GM18858 (cell line): ENCODE measurements around the gene AKR1E2.
"Not testable (repeated sequence)": the region's sequence is repeated elsewhere in the genome, so short reads cannot be mapped to it uniquely, and the experiment has no call there.

Source experiments
- ATAC-seq: cut with Tn5 transposase; IDR thresholded peaks from one replicate; pipeline ENCODE4 v1.9.1; 2021; ENCODE audit not compliant: unreplicated experiment

The AKR1E2 gene

GRCh38 chr10:4813023-4813422 is 13.0 kb upstream of the AKR1E2 start:
- no peak for ATAC-seq

DNA sequence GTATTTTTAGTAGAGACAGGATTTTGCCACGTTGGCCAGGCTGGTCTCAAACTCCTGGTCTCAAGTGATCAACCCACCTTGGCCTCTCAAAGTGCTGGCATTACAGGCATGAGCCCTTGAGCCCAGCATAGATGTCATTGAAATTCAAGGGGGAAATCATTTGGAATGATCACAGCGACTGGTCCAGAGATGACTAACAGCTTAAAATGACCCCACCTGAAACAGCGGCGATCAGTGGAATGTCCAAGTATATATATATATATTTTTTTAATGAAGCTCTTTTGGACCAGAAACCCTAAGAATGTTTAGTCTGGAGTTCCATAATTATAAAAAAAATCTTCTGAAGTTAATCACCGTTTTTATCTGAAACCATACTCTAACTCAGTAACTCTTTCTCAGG is 12.5 kb upstream of the AKR1E2 start:
- ATAC-seq = no peak

DNA sequence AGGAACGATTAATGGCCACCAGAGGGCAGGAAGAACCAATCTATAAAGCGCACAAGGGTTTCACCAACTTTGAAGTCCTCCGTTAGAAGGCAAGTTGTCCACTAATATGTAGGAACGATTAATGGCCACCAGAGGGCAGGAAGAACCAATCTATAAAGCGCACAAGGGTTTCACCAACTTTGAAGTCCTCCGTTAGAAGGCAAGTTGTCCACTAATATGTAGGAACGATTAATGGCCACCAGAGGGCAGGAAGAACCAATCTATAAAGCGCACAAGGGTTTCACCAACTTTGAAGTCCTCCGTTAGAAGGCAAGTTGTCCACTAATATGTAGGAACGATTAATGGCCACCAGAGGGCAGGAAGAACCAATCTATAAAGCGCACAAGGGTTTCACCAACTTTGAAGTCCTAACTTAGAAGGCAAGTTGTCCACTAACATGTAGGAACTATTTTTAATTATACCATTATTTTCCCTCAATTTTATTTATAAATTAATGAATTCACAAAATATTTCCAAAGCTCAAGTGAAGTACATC is 10.3 kb upstream of the AKR1E2 start:
- not testable (repeated sequence) for ATAC-seq

- ATAC-seq = no peak
Observed at GRCh38 chr10:4816966-4817365, 9.0 kb upstream of the AKR1E2 start.

GRCh38 chr10:4819067-4819466 is 6.9 kb upstream of the AKR1E2 start:
- ATAC-seq = no peak

DNA sequence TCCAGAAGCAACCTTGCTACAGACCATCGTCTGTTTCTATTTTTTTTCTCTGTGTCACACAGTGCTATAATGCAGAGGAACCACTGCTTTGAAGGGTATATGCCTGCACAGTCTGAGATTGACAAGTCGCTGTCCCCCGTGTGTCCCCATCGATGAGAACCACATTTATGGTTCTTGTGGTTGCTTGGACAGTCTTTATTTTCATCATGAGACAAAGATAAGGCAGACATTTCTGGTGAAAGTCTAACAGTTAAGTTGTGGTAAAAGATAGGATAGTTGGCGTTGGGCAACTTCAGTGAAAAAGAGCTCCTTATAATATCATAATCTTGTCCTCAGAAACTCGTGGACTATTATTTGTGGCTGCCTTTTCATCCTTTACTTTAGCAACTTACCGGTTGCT is 6.3 kb upstream of the AKR1E2 start:
- no peak for ATAC-seq

DNA sequence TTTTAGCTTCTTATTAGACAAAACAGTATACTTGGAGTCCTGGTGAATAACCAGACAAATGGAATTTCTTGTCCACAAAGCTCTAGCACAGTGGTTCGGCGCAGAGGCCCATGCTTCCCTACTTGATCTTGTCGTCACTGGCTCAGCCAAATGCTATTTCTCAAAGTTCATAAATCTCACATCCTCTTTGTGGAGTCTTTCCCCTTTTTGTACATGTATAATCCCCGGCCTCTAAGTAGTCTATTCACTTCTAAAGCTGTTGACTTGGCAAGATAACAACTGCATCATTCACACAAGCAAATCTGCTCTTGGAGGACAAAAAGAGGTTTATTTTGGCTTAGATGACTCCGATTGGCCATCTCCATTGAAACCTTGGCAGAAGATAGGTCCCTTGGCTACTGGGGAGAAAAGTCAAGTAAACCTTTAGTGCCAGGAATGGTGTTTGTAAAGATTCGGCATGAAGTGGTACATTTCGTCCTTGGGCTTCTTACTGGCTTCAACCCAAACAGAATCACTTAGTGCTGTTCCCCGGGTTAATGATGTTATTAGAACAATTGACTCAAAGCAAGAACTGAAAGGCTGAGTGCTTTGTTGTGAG is 5.1 kb upstream of the AKR1E2 start:
- no peak for ATAC-seq

DNA sequence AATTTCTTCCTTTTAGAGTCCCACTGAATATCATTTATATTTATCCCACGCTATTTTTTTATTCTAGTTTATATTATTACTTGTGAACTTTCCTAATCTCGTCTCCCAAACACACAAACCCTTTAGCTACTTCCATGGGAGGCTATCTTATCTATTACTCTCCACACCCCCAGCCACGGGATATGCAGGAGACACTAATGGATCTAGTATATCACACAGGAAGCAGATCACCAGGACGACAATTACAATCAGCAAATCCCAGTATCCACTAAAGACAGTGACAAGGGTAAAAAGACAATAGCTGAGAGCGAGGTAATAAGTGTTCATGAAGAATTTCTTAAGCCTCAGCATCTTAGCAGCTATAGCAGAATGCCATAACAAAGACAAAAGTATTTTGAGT is 3.8 kb upstream of the AKR1E2 start:
- no peak for ATAC-seq

DNA sequence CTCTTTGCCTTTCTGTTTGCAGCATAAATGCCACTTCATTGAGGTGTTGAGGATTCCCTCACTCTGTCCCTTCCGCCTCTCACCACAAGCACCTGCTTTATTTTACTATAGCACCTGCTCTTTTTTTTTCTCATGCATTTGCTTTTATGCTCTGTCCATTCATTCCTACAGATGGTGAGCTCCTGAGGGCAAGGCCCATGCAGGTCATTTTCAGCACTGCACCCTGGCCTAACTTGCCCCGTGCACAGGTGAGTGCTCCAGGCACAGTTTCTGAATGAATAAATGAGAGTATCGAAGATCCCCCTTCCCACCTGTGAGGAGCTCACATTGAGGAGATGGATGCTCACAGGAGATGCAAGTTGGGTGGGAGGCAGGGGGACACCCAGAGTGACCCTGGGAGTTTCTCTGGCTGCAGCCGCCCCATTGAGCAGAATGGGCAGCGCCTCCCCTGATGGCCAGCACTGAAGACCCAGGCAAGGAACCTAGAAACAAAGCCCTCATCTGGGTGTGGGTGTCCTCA is 1.2 kb upstream of the AKR1E2 start:
- no peak for ATAC-seq

DNA sequence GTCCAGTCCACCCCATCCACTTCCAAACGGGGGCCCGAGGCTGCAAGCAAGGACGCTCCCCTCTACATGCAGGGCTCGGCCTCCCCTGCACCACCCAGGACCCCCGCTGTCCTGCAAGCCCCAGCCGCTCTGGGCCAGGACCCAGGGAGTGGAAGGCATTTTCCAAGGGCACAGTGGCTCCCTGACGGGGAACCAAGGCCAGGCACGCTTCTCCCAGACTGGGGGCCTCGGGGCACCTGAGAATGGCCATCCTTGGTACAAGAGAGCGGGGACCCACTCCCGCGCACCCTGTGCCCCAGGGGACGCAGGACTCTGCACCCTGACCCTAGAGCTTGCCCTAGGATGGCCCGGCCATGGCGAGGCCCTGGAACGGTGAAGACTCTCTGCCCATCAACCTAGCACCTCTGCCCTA is 545 bp upstream of the AKR1E2 start:
- no peak for ATAC-seq

- no peak for ATAC-seq
Observed at GRCh38 chr10:4826792-4827324, 851 bp downstream of the AKR1E2 start.

- no peak for ATAC-seq
Observed at GRCh38 chr10:4828005-4828404, 2.0 kb downstream of the AKR1E2 start.

- ATAC-seq = no peak
Observed at GRCh38 chr10:4830551-4830950, 4.5 kb downstream of the AKR1E2 start.

DNA sequence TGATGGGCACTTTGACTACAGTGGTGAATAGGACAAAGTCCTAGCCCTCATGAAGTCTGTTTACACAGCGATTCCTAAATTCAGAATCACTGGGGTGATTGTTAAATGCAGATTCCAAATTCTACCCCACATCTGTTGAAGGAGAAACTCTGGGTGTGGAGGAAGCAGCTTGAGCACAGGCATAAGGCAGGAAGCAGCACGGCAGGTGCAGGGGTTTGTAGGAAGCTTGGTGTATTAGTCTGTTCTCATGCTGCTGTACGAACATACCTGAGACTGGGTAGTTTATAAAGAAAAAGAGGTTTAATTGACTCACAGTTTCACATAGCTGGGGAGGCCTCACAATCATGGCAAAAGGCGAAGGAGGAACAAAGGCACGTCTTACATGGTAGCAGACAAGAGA is 5.1 kb downstream of the AKR1E2 start:
- ATAC-seq = no peak

DNA sequence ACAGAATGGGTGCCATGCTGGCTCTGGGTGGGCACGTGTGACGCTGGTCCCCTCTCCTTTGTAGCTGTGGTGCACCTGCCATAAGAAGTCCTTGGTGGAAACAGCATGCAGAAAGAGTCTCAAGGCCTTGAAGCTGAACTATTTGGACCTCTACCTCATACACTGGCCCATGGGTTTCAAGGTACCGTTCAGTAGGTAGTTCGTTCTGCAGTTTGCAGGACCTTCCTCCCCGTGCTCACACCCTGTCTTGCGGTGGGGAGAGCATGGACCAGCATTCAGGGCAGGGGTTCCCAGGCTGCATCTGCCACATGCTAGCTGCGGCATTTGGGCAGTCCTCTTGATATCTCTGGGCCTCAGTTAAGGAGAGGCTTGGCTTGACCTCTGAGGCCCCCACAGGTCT is 7.3 kb downstream of the AKR1E2 start:
- ATAC-seq = no peak

DNA sequence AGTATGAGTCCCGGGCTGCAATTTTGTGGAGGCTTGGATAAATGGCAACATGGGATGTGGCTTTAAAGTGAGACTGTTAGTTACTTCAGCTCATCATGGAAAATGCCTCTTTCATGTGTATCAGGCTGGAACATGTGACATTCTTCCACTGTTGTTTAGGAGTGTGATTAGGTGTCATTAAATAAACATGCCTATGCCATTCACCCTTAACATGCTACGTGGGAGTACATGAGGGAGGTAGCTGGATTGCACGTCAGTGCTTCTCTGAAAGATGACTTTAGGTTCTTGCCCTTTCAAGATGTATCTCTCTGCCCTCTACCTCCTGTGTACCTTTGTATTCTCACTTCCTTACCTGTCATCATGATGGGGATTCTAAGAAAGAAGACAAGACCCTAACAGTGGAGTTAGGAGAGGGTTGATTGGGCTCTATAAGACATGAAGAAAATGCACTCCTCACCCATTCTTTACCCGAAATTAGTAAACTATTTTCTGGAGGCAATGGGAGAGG is 8.9 kb downstream of the AKR1E2 start:
- no peak for ATAC-seq

DNA sequence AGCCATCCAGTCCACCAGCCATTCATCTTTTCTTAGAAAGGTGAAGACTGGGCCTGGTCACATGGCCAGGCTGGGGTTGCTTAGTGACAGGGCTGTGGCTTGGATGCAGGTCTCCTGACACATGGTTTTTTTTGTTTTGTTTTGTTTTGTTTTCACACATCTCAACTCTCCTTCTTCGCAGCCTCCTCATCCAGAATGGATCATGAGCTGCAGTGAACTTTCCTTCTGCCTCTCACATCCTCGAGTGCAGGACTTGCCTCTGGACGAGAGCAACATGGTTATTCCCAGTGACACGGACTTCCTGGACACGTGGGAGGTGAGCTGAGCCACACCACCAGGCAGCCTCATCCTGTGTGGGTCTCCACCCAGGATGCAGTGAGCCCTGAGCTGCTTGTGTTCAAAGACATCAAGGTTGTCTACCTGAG is 9.5 kb downstream of the AKR1E2 start:
- no peak for ATAC-seq

- no peak for ATAC-seq
Observed at GRCh38 chr10:4836416-4836969, 10.5 kb downstream of the AKR1E2 start.

- no peak for ATAC-seq
Observed at GRCh38 chr10:4837551-4837950, 11.5 kb downstream of the AKR1E2 start.

DNA sequence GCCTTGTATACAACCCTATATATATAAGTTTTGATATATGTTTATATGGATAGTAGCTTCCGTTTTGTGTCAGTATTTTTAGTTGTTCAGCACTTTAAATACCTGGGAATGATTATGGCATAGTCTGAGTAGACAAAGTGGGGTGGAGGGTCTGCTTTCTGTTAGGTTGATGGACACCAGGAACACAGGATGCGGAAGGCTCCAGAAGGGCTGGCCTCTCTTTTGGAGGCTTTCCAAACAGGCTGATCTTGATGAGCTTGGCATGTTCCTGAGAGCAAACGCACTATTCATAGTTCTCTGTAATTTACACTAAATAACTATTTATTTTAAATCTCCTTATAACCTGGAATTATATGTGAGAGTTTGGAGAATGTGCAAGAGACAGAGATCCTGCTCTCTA is 12.7 kb downstream of the AKR1E2 start:
- ATAC-seq = no peak

GRCh38 chr10:4839353-4839752 is 13.3 kb downstream of the AKR1E2 start:
- ATAC-seq = no peak

- ATAC-seq = no peak
Observed at GRCh38 chr10:4840151-4840550, 14.1 kb downstream of the AKR1E2 start.
